ENCODE results near the gene VAMP2. TPM values are rescaled to one million over a fixed set of nuclear protein-coding genes. Genes with fewer than 3 reads are reported as not detected.

VAMP2 gene
- total and polyA plus RNA-seq, 5 donors from 2014 or later = 42.7 to 205 (median 60.1) TPM

- DNase-seq = no peak
- Mint-ChIP-seq H3K27ac (no peak overlapping the region), H3K4me3 (no peak overlapping the region), H3K4me1 (peaks cover 4 to 23% (median 16%) of the 10 kb centered on the region in 4 donors), H3K9me3 (no peaks in the 10 kb centered on the region), H3K27me3 (peaks cover 16% of the 10 kb centered on the region), H3K36me3 (no peaks in the 10 kb centered on the region)
- no peak for ATAC-seq (ENCODE audit: low read depth in 2 of 2)
- no peaks in the 10 kb centered on the region for H3K9me3 ChIP-seq (ENCODE audit: control insufficient read depth in 2 of 2, low read length in 2 of 2)
- peak overlapping the region; percentile 91 for H3K4me3 ChIP-seq (ENCODE audit: low read depth, low read length)
- H3K36me3 ChIP-seq (ENCODE audit: control insufficient read depth, insufficient read depth, low read length) = no peaks in the 10 kb centered on the region
- no peaks in the 10 kb centered on the region for H3K27me3 ChIP-seq (ENCODE audit: control insufficient read depth, insufficient read depth, low read length)
- H3K4me1 ChIP-seq (ENCODE audit: control insufficient read depth, insufficient read depth, low read length, poor library complexity, severe bottlenecking) = peaks cover 31% of the 10 kb centered on the region
- peak overlapping the region; percentile 89 for H3K27ac ChIP-seq (ENCODE audit: insufficient read depth, low read length, poor library complexity, severe bottlenecking)
Measured at GRCh38 chr17:8186446-8186786, 23.7 kb upstream of the VAMP2 start.

DNA sequence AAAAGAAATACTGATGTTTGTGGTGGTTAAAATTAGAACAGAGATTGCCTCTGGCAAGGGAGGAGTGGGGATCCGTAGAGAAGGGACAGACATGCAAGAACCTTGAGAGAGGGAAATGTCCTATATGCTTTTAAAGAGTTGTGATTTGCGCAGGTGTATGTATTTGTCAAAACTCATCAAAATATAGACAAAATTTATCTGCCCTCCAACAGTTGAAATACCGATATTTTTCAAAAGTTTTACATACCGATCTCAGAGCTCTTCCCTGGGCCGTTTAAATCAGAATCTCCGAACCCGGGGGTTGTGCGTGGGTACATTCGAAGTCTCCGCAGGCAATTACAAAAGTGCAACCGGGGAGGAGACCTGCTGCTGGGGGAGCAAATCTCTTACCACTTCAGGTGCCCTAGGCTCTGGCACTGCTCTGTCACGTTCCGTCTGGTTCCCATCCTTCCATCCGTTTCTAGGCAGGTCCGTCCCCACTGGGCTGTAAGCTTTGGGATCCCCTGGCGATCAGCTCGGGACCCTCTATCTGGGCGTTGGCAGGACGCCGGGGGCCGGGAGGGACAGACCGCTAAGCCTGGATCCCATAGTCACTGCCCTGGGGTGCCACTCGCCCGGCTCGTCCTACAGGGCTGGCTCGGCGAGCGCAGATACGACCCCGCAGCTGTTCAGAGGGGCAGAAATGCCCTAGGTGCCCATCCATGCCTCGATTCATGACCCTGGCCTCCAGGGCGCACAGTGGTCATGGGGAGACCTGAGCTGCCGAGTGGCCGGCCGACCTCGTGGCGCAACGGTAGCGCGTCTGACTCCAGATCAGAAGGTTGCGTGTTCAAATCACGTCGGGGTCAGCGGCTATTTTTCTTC is 23.1 kb upstream of the VAMP2 start:
- Mint-ChIP-seq H3K9me3 (no peaks in the 10 kb centered on the region), H3K27me3 (peaks cover 16% of the 10 kb centered on the region), H3K4me3 (no peak overlapping the region), H3K27ac (no peak overlapping the region), H3K4me1 (peaks cover 3 to 23% (median 14%) of the 10 kb centered on the region in 4 donors), H3K36me3 (no peaks in the 10 kb centered on the region)
- Histone ChIP-seq H3K9me3 (ENCODE audit: control insufficient read depth in 2 of 2, low read length in 2 of 2) (no peaks in the 10 kb centered on the region), H3K36me3 (ENCODE audit: control insufficient read depth, insufficient read depth, low read length) (no peaks in the 10 kb centered on the region), H3K27me3 (ENCODE audit: control insufficient read depth, insufficient read depth, low read length) (no peaks in the 10 kb centered on the region), H3K4me1 (ENCODE audit: control insufficient read depth, insufficient read depth, low read length, poor library complexity, severe bottlenecking) (peaks cover 29% of the 10 kb centered on the region), H3K4me3 (ENCODE audit: low read depth, low read length) (peak overlapping the region; percentile 91), H3K27ac (ENCODE audit: insufficient read depth, low read length, poor library complexity, severe bottlenecking) (peak overlapping the region; percentile 89)
- DNase-seq (peak; percentile 75 to 88 (median 80)), ATAC-seq (ENCODE audit: low read depth in 2 of 2) (peak; percentile 3 to 7)

DNA sequence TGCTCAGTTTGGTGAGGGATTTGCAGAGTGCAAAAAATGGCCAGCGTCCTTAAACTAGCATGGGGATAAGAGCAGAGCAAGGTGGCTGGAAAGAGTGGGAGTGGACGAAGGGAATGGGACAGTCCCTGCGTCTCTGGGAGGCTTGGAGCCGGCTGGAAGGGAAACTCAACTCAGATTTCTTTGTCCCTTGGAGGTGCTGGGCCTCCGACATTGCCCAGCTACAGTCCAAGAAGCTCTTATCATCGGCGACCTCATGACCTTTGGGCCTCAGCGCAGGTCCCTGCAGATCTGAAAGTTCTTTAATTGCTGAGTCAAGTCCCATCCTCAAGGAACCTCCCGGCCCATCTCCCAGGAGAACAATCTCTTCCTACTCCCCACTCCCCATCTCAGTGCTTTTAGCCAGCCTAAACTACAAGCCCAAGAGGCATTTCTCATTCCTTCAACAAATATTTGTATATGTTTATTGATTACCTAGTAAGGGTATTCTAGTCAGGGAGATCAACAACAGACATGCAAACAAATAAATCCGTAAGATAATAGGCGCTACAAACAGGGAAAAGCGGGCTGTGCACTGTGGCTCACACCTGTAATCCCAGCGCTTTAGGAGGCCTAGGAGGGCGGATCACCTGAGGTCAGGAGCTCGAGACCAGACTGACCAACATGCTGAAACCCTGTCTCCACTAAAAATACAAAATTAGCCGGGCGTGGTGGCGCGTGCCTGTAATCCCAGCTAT is 14.4 kb upstream of the VAMP2 start:
- no peak for ATAC-seq (ENCODE audit: low read depth in 2 of 2)
- no peak for DNase-seq
- H3K4me1 ChIP-seq (ENCODE audit: control insufficient read depth, insufficient read depth, low read length, poor library complexity, severe bottlenecking) = peaks cover 33% of the 10 kb centered on the region
- no peaks in the 10 kb centered on the region for H3K36me3 ChIP-seq (ENCODE audit: control insufficient read depth, insufficient read depth, low read length)
- peak overlapping the region; percentile 81 for H3K27ac ChIP-seq (ENCODE audit: insufficient read depth, low read length, poor library complexity, severe bottlenecking)
- peak overlapping the region; percentile 26 to 99 (median 96) for H3K27ac Mint-ChIP-seq
- no peaks in the 10 kb centered on the region for H3K9me3 ChIP-seq (ENCODE audit: control insufficient read depth in 2 of 2, low read length in 2 of 2)
- no peaks in the 10 kb centered on the region for H3K36me3 Mint-ChIP-seq
- H3K9me3 Mint-ChIP-seq = peaks cover 0 to 3% (median 0%) of the 10 kb centered on the region in 7 donors
- peaks cover 5% of the 10 kb centered on the region for H3K27me3 Mint-ChIP-seq
- H3K4me1 Mint-ChIP-seq = peaks cover 14 to 56% (median 31%) of the 10 kb centered on the region in 4 donors
- H3K4me3 ChIP-seq (ENCODE audit: low read depth, low read length) = peak overlapping the region; percentile 64
- no peaks in the 10 kb centered on the region for H3K27me3 ChIP-seq (ENCODE audit: control insufficient read depth, insufficient read depth, low read length)
- H3K4me3 Mint-ChIP-seq = peak overlapping the region; percentile 89 to 95 (median 93)

DNA sequence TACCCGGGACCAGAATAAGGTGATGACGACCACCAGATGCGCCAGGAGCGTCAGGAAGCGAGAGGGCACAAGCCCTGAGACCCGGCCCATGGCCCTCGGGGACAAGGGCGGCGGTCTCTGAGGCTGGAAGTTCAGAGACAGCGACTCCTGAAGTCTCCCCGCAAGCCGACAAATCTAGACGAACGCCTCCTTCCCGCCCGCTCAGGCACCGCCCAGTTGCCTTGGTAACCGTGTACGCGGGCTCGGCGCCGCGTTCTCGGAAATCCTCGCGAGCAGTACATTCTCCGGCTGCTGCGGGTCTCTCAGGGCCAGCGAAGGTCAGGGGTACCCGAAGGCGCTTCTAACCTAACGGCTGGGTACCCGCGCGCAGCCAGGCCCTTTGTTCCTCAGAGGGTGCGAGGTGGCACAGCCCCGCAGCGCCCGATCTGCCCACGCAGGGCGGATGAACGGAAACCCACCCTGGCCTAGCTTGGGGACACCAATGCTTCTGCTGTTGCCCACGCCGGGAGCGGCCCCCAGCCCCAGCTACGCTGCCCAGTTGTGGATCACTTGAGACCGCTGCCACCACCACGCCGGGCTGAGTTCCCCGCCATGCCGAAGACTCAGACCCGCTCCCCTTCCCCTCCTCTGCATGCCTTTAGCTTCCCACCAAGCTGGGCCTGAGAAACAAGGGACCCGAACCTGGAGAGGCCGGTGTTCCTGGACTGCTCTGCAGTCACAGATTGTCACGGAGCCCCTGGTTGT is 13.6 kb upstream of the VAMP2 start, which contains the start of gene TMEM107:
TMEM107 (minus strand) TSS at position 184 of the 744 bp plus-strand sequence; CDS start at position 90, 94 bp downstream.
- peaks cover 33% of the 10 kb centered on the region for H3K4me1 ChIP-seq (ENCODE audit: control insufficient read depth, insufficient read depth, low read length, poor library complexity, severe bottlenecking)
- ATAC-seq (ENCODE audit: low read depth in 2 of 2) (peak; percentile 55 to 57), DNase-seq (peak; percentile 84 to 91 (median 86))
- H3K27me3 ChIP-seq (ENCODE audit: control insufficient read depth, insufficient read depth, low read length) = no peaks in the 10 kb centered on the region
- peak within 1 kb of the TSS; percentile 64 for H3K4me3 ChIP-seq (ENCODE audit: low read depth, low read length)
- Mint-ChIP-seq H3K9me3 (peaks cover 0 to 3% (median 0%) of the 10 kb centered on the region in 7 donors), H3K36me3 (no peaks in the 10 kb centered on the region), H3K27me3 (no peaks in the 10 kb centered on the region), H3K27ac (peak within 1 kb of the TSS; percentile 88 to 99 (median 96)), H3K4me3 (peak within 1 kb of the TSS; percentile 89 to 95 (median 93)), H3K4me1 (peaks cover 14 to 57% (median 28%) of the 10 kb centered on the region in 4 donors)
- H3K9me3 ChIP-seq (ENCODE audit: control insufficient read depth in 2 of 2, low read length in 2 of 2) = no peaks in the 10 kb centered on the region
- no peaks in the 10 kb centered on the region for H3K36me3 ChIP-seq (ENCODE audit: control insufficient read depth, insufficient read depth, low read length)
- H3K27ac ChIP-seq (ENCODE audit: insufficient read depth, low read length, poor library complexity, severe bottlenecking) = peak within 1 kb of the TSS; percentile 81

- Histone ChIP-seq H3K4me1 (ENCODE audit: control insufficient read depth, insufficient read depth, low read length, poor library complexity, severe bottlenecking) (peaks cover 33% of the 10 kb centered on the region), H3K27me3 (ENCODE audit: control insufficient read depth, insufficient read depth, low read length) (no peaks in the 10 kb centered on the region), H3K4me3 (ENCODE audit: low read depth, low read length) (peak overlapping the region; percentile 64), H3K36me3 (ENCODE audit: control insufficient read depth, insufficient read depth, low read length) (no peaks in the 10 kb centered on the region), H3K27ac (ENCODE audit: insufficient read depth, low read length, poor library complexity, severe bottlenecking) (peak overlapping the region; percentile 81), H3K9me3 (ENCODE audit: control insufficient read depth in 2 of 2, low read length in 2 of 2) (no peaks in the 10 kb centered on the region)
- Mint-ChIP-seq H3K27me3 (no peaks in the 10 kb centered on the region), H3K4me1 (peaks cover 14 to 56% (median 28%) of the 10 kb centered on the region in 4 donors), H3K9me3 (peaks cover 0 to 3% (median 0%) of the 10 kb centered on the region in 7 donors), H3K27ac (peak overlapping the region; percentile 88 to 99 (median 96)), H3K4me3 (peak overlapping the region; percentile 89 to 95 (median 93)), H3K36me3 (no peaks in the 10 kb centered on the region)
- DNase-seq (no peak), ATAC-seq (ENCODE audit: low read depth in 2 of 2) (no peak)
Measured at GRCh38 chr17:8175795-8176196, 13.0 kb upstream of the VAMP2 start.

GRCh38 chr17:8173871-8174322 is 11.1 kb upstream of the VAMP2 start:
- ATAC-seq (ENCODE audit: low read depth in 2 of 2) = no peak
- Mint-ChIP-seq H3K27ac (peak overlapping the region; percentile 99 to 100 (median 100)), H3K4me1 (peaks cover 14 to 56% (median 28%) of the 10 kb centered on the region in 4 donors), H3K4me3 (peak overlapping the region; percentile 84 to 94 (median 86)), H3K9me3 (peaks cover 0 to 3% (median 0%) of the 10 kb centered on the region in 7 donors), H3K36me3 (no peaks in the 10 kb centered on the region), H3K27me3 (no peaks in the 10 kb centered on the region)
- no peaks in the 10 kb centered on the region for H3K36me3 ChIP-seq (ENCODE audit: control insufficient read depth, insufficient read depth, low read length)
- H3K27ac ChIP-seq (ENCODE audit: insufficient read depth, low read length, poor library complexity, severe bottlenecking) = peak overlapping the region; percentile 97
- H3K27me3 ChIP-seq (ENCODE audit: control insufficient read depth, insufficient read depth, low read length) = no peaks in the 10 kb centered on the region
- peaks cover 33% of the 10 kb centered on the region for H3K4me1 ChIP-seq (ENCODE audit: control insufficient read depth, insufficient read depth, low read length, poor library complexity, severe bottlenecking)
- H3K9me3 ChIP-seq (ENCODE audit: control insufficient read depth in 2 of 2, low read length in 2 of 2) = no peaks in the 10 kb centered on the region
- peak overlapping the region; percentile 97 for H3K4me3 ChIP-seq (ENCODE audit: low read depth, low read length)
- no peak for DNase-seq

Data from CD4-positive, CD25-positive, alpha-beta regulatory T cell (primary cell).